HFF-Myc (cell line): Measurements from ENCODE around the gene BRSK1.

Source experiments
- DNase-seq: peaks from one replicate; pipeline ENCODE4 v3.0.0-alpha.2; 2011; ENCODE audit warnings: low read depth; ENCODE audit errors: extremely low read depth
- H3K4me3 ChIP-seq: replicated peaks from 2 replicates; pipeline ENCODE4 v1.5.1; 2011; ENCODE audit warnings: low read depth, mild to moderate bottlenecking, control low read depth, low read length
- TF ChIP-seq, protein P1 (sequence below): IDR thresholded peaks from 2 replicates; pipeline ENCODE4 v1.5.1; 2012; ENCODE audit warnings: mild to moderate bottlenecking, low read depth, low read length, control low read depth; ENCODE audit errors: missing control alignments

BRSK1 gene

DNA sequence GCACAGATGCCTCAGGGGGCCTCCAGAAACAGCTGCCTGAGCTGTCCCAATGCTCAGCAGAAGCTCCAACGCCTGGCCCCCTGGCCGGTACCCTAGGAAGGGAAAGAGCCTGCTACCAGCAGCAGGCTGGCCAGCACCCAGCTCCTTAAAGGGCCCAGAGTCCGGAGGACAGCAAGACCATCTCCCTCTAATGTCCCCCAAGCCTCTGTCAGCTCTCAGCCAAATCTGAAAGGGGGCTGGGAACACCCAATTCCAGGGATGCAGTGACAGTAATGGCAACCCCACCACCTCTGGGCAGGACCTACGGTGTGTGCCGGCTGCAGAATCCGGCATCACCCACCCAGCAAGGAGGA lies 29.2 kb upstream of the BRSK1 start:
- DNase-seq: no peak
- TF ChIP-seq, protein P1, sequence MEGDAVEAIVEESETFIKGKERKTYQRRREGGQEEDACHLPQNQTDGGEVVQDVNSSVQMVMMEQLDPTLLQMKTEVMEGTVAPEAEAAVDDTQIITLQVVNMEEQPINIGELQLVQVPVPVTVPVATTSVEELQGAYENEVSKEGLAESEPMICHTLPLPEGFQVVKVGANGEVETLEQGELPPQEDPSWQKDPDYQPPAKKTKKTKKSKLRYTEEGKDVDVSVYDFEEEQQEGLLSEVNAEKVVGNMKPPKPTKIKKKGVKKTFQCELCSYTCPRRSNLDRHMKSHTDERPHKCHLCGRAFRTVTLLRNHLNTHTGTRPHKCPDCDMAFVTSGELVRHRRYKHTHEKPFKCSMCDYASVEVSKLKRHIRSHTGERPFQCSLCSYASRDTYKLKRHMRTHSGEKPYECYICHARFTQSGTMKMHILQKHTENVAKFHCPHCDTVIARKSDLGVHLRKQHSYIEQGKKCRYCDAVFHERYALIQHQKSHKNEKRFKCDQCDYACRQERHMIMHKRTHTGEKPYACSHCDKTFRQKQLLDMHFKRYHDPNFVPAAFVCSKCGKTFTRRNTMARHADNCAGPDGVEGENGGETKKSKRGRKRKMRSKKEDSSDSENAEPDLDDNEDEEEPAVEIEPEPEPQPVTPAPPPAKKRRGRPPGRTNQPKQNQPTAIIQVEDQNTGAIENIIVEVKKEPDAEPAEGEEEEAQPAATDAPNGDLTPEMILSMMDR: no peak
- H3K4me3 ChIP-seq: no peak overlapping the region; the same call in 1 of the 2 replicates

DNA sequence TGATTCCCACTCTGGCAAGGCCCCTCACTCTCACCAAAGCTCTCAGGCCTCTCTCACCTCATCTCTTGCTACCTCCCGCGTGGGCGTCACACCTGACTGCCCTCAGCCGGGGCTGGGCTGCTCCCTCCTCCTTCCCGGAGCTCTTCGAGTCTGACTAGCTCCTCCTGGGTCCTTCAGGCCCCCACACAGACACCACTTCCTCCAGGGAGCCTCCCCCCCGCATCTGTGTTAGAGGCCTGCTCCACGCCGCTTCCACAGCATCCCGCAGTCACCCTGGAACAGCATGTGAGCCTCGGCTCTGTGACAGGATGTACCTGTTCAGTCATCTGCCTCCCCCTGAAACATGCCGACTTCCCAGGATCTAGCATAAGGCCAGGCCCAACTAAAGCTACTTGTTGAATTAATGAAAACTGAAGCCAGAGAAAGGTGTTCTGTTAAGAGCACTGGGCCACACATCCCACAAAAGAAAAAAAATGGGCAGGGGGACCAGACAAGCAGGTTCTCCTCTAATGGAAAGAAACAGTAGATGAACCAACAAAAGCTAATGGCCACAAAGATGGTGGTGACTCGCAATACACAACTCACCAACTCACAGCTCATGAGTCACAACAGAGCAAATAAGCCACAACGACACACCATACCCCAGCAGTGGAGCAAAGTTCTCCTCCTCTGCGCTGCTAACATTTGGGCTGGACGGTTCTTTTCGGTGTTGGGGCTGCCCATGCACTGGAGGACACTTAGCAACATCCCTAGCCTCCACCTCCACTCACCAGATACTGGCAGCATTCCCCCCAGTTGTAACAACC lies 28.0 kb upstream of the BRSK1 start:
- H3K4me3 ChIP-seq: peak overlapping the region; percentile 87
- no peak for DNase-seq
- TF ChIP-seq, protein P1: no peak

DNA sequence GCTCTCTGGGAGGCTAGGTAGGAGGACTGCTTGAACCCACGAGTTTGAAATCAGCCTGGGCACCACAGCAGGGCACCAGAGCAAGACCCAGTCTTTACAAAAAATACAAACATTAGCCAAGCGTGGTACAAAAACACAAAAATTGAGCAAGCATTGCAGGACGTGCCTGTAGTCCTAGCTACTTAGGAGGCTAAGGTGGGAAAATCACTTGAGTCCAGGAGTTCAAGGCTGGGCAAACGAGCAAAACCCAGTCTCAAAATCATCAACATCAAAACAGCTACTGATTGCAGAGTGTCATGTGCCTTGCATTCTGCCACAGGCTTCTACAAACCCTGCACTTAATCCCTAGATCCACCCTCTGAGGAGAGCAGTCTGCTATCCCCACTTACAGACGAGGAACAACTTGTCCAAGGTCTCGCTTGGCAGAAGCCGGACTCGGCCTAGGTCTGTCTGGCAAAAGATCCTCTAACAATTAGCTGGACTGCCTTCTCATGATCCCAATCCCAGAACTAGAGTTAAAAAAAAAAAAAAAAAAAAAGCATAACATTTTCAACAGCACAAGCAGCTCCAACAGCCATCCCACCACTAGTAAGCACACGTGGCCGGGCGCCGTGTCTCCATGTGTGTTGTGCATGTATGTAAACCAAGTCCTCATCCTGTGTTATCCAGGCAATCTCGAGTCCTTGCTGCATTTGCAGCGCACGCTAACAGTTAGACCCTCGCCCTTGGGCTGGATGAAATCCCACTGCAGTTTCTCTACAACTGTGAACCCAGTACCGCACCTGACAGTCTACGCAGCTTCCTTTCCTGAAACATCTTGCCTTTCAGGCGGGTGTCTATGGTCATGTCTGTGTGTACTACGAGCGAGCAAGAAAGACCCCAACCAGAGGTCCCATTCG lies 27.0 kb upstream of the BRSK1 start:
- peak overlapping the region; percentile 87 for H3K4me3 ChIP-seq
- DNase-seq: no peak
- TF ChIP-seq, protein P1: no peak

DNA sequence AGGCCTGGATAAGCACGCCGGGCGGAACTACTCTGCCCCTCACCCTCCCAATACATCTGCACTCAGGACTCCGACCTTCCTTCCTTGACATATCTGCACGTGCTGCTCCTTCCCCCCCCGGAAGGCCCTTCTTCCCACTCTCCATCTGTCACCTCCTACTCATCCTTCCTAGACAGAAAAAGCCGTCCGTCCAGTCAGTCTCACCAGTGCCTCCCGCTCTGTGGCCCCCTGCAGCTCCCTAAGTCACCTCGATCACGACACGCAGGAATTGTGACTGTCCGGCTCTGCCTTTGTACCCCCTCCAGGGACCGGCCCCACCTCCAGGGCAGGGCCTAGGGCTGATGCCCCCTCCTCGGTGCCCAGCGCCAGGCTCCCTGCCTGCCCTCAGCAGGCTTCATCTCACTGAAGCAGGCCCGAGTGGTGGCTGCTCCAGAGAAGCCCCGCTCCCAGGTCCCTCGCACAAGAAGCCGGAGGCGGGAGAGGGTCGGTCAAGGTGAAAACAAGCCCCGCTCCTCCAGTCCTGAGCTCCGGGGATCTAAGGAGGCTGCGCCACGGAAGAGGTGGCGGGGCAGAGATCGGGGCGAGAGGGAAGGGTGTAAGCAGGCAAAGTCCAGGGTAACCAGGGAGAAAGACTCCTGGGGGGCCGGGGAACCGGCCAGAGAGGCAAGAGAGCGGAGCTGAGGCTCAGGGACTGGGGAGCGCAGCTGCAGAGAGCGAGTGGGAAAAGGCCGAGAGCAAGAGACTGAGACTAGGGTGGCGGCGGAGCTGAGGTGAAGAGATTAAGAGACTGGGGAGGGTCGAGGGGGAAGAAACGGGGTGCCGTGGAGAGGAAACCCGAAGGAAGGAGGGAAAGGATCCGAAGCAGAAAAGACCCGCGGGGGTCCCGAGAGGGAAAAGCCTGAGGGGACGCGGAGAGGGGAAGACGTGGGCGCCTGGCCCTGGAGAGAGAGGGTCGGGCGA lies 26.1 kb upstream of the BRSK1 start:
- H3K4me3 ChIP-seq: peak overlapping the region; percentile 87
- no peak for DNase-seq
- TF ChIP-seq, protein P1: no peak

DNA sequence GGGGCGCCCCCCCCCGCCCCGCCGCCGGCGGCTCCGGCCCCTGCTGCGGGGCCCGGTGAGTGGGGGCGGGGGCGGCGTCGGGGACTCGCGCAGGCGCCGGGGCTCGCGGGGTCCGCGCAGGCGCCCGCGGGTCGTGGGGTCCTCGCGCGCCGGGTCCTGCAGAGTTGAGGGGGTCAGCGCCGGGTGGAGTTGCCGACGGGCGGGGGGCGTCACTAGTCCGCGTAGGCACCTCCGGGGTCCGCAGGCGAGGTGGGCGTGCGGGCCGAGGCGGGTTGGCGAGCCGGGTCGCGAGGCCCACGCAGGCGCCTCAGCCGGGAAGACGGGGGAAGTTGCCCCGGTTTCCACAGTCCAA lies 25.3 kb upstream of the BRSK1 start:
- TF ChIP-seq, protein P1: no peak
- H3K4me3 ChIP-seq: peak overlapping the region; percentile 87
- DNase-seq: no peak

DNA sequence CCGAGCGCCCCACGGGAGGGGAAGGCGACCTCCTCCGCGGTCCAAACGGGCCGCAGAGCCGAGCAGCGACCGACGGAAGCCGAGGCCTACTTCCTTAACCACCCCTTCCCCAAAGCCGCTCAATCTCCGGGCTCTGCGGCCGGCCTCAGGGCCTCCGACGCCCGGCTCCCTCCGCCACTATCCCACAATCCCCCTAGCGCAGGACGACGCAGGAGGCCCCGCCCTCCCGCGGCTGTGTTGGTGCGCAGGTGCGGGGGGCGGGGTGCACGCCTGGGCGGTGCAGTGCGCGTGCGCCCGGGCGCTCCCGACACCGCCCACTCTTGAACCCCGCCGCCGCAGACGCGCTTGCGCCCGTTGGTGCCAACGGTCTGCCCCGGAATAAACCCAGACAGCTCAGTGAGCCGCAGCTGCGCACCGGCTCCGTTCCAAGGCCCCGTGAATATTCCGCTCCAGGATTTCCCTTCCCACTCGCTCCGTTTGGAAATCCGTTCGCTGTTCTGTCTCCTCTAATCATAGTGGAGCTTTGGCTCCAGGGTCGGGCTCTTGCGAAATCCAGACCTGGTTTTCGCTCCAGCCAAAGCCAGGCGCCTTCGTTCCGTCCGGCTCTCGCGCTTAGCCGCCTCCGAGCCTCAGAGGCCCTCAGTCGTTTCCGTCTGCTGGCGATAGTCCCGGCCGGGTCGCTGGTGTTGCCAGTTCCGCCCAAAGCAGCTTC lies 24.8 kb upstream of the BRSK1 start, which contains the start of gene PPP6R1:
TSS of gene PPP6R1 (minus strand) at position 190 of the 712 bp plus-strand sequence. CDS start 11,914 bp downstream, outside the sequence.
- TF ChIP-seq, protein P1: no peak
- H3K4me3 ChIP-seq: peak within 1 kb of the TSS; percentile 87
- peak; percentile 99 for DNase-seq
